Effector memory CD8-positive, alpha-beta T cell (primary cell): ENCODE data around the gene TPD52L2.

Experiments used
- ATAC-seq: fragments of 150-1000 bp; cut with Tn5 transposase; replicated peaks from 2 replicates; pipeline ENCODE4 v1.10.0; 2021; ENCODE audit warnings: mild to moderate bottlenecking, moderate library complexity
- DNase-seq, 3 experiments: peaks; one replicate each; pipeline ENCODE4 v3.0.0; 2021
- H3K27ac Mint-ChIP-seq, 2 donors: one replicate each; pipeline ENCODE4 v1.8.0; 2022; ENCODE audit warnings: mild to moderate bottlenecking in 2 of 2, mixed read lengths in 2 of 2, moderate library complexity in 2 of 2
- H3K27me3 Mint-ChIP-seq, 2 donors: one replicate each; pipeline ENCODE4 v1.8.0; 2022; ENCODE audit warnings: mixed read lengths in 2 of 2
- H3K36me3 Mint-ChIP-seq: one replicate; pipeline ENCODE4 v1.8.0; 2022; ENCODE audit warnings: mild to moderate bottlenecking, moderate library complexity, mixed read lengths; ENCODE audit not compliant: insufficient read depth
- H3K4me1 Mint-ChIP-seq, 2 donors: one replicate each; pipeline ENCODE4 v1.8.0; 2022; ENCODE audit warnings: low read depth in 2 of 2, mixed read lengths in 2 of 2
- H3K4me3 Mint-ChIP-seq, 2 donors: one replicate each; pipeline ENCODE4 v1.8.0; 2022; ENCODE audit warnings: mild to moderate bottlenecking in 2 of 2, mixed read lengths in 2 of 2, moderate library complexity in 2 of 2
- H3K9me3 Mint-ChIP-seq, 2 donors: one replicate each; pipeline ENCODE4 v1.8.0; 2022; ENCODE audit warnings: mixed read lengths in 2 of 2
- total RNA-seq, 9 experiments: gene quantifications; one replicate each; lab custom pipeline; 2026; lab: John Stamatoyannopoulos, UW

TPD52L2 gene
- total RNA-seq = 24.7 to 66.0 (median 43.4) reads per million in 9 experiments

GRCh38 chr20:63864978-63865640 is at the start of gene TPD52L2:
TSS of gene TPD52L2 (plus strand) at chr20:63865270. CDS start at chr20:63865366, 96 bp downstream.
- ATAC-seq (peak; percentile 86), DNase-seq (peak; percentile 95 to 96 (median 95))
- Mint-ChIP-seq H3K27ac (peak within 1 kb of the TSS; percentile 88 to 91), H3K27me3 (no peaks in the 10 kb centered on the region), H3K4me1 (peaks cover 21 to 28% of the 10 kb centered on the region in 2 donors), H3K9me3 (no peaks in the 10 kb centered on the region), H3K36me3 (peaks cover 41% of the 10 kb centered on the region), H3K4me3 (peak within 1 kb of the TSS; percentile 86 to 90)

GRCh38 chr20:63815615-63816253 is 49.3 kb upstream of the TPD52L2 start:
- ATAC-seq (no peak), DNase-seq (no peak)
- Mint-ChIP-seq H3K36me3 (peaks cover 3% of the 10 kb centered on the region), H3K4me1 (no peaks in the 10 kb centered on the region), H3K27me3 (peaks cover 0 to 29% of the 10 kb centered on the region in 2 donors), H3K9me3 (no peaks in the 10 kb centered on the region), H3K27ac (no peak overlapping the region), H3K4me3 (no peak overlapping the region)

GRCh38 chr20:63819224-63819921 is 45.7 kb upstream of the TPD52L2 start:
- Mint-ChIP-seq H3K27me3 (peaks cover 23 to 56% of the 10 kb centered on the region in 2 donors), H3K4me1 (no peaks in the 10 kb centered on the region), H3K4me3 (no peak overlapping the region), H3K36me3 (peaks cover 7% of the 10 kb centered on the region), H3K27ac (no peak overlapping the region), H3K9me3 (no peaks in the 10 kb centered on the region)
- DNase-seq = no peak
- ATAC-seq = no peak

GRCh38 chr20:63821811-63822210 is 43.3 kb upstream of the TPD52L2 start:
- H3K9me3 Mint-ChIP-seq = no peaks in the 10 kb centered on the region
- H3K4me3 Mint-ChIP-seq = no peak overlapping the region
- no peaks in the 10 kb centered on the region for H3K4me1 Mint-ChIP-seq
- H3K27ac Mint-ChIP-seq = no peak overlapping the region
- DNase-seq = no peak
- peaks cover 4% of the 10 kb centered on the region for H3K36me3 Mint-ChIP-seq
- no peak for ATAC-seq
- H3K27me3 Mint-ChIP-seq = peaks cover 42 to 63% of the 10 kb centered on the region in 2 donors

- H3K9me3 Mint-ChIP-seq = no peaks in the 10 kb centered on the region
- no peak overlapping the region for H3K27ac Mint-ChIP-seq
- peaks cover 45 to 66% of the 10 kb centered on the region in 2 donors for H3K27me3 Mint-ChIP-seq
- no peaks in the 10 kb centered on the region for H3K4me1 Mint-ChIP-seq
- H3K4me3 Mint-ChIP-seq = no peak overlapping the region
- no peak for DNase-seq
- ATAC-seq = no peak
- H3K36me3 Mint-ChIP-seq = peaks cover 4% of the 10 kb centered on the region
Observed at GRCh38 chr20:63822276-63822696, 42.8 kb upstream of the TPD52L2 start.

GRCh38 chr20:63823691-63824311 is 41.3 kb upstream of the TPD52L2 start:
- no peaks in the 10 kb centered on the region for H3K9me3 Mint-ChIP-seq

GRCh38 chr20:63825331-63826118 is 39.5 kb upstream of the TPD52L2 start:
- Mint-ChIP-seq H3K4me1 (peaks cover 8 to 9% of the 10 kb centered on the region in 2 donors), H3K27me3 (peaks cover 67 to 85% of the 10 kb centered on the region in 2 donors), H3K4me3 (no peak overlapping the region), H3K9me3 (no peaks in the 10 kb centered on the region), H3K27ac (no peak overlapping the region), H3K36me3 (peaks cover 7% of the 10 kb centered on the region)
- no peak for DNase-seq
- ATAC-seq = no peak

More at GRCh38 chr20:63823691-63824311, 41.3 kb upstream of the TPD52L2 start:
- Mint-ChIP-seq H3K4me3 (no peak overlapping the region), H3K27ac (no peak overlapping the region), H3K27me3 (peaks cover 52 to 68% of the 10 kb centered on the region in 2 donors), H3K36me3 (peaks cover 4% of the 10 kb centered on the region), H3K4me1 (no peaks in the 10 kb centered on the region)
- DNase-seq (no peak), ATAC-seq (no peak)

GRCh38 chr20:63826753-63827152 is 38.3 kb upstream of the TPD52L2 start:
- Mint-ChIP-seq H3K27ac (no peak overlapping the region), H3K4me3 (no peak overlapping the region), H3K27me3 (peaks cover 65 to 81% of the 10 kb centered on the region in 2 donors), H3K36me3 (peaks cover 7% of the 10 kb centered on the region), H3K9me3 (no peaks in the 10 kb centered on the region), H3K4me1 (peaks cover 8 to 9% of the 10 kb centered on the region in 2 donors)
- DNase-seq (no peak), ATAC-seq (no peak)

GRCh38 chr20:63828124-63828523 is 36.9 kb upstream of the TPD52L2 start:
- H3K36me3 Mint-ChIP-seq = peaks cover 3% of the 10 kb centered on the region
- no peak overlapping the region for H3K4me3 Mint-ChIP-seq
- H3K27ac Mint-ChIP-seq = no peak overlapping the region

GRCh38 chr20:63828545-63828944 is 36.5 kb upstream of the TPD52L2 start:
- H3K27me3 Mint-ChIP-seq = peaks cover 52 to 70% of the 10 kb centered on the region in 2 donors

More at GRCh38 chr20:63828124-63828523, 36.9 kb upstream of the TPD52L2 start:
- no peaks in the 10 kb centered on the region for H3K9me3 Mint-ChIP-seq
- H3K4me1 Mint-ChIP-seq = peaks cover 8 to 9% of the 10 kb centered on the region in 2 donors
- DNase-seq = no peak
- no peak for ATAC-seq
- H3K27me3 Mint-ChIP-seq = peaks cover 55 to 70% of the 10 kb centered on the region in 2 donors

GRCh38 chr20:63828951-63829350 is 36.1 kb upstream of the TPD52L2 start:
- DNase-seq (no peak), ATAC-seq (no peak)
- H3K36me3 Mint-ChIP-seq = peaks cover 3% of the 10 kb centered on the region
- H3K4me3 Mint-ChIP-seq = no peak overlapping the region
- H3K4me1 Mint-ChIP-seq = peaks cover 8 to 9% of the 10 kb centered on the region in 2 donors
- H3K9me3 Mint-ChIP-seq = no peaks in the 10 kb centered on the region
- no peak overlapping the region for H3K27ac Mint-ChIP-seq
- H3K27me3 Mint-ChIP-seq = peaks cover 48 to 70% of the 10 kb centered on the region in 2 donors

More at GRCh38 chr20:63828545-63828944, 36.5 kb upstream of the TPD52L2 start:
- no peak for DNase-seq
- no peak overlapping the region for H3K27ac Mint-ChIP-seq
- peaks cover 3% of the 10 kb centered on the region for H3K36me3 Mint-ChIP-seq
- peaks cover 8 to 9% of the 10 kb centered on the region in 2 donors for H3K4me1 Mint-ChIP-seq
- H3K9me3 Mint-ChIP-seq = no peaks in the 10 kb centered on the region
- H3K4me3 Mint-ChIP-seq = no peak overlapping the region
- ATAC-seq = no peak

GRCh38 chr20:63829603-63829944 is 35.5 kb upstream of the TPD52L2 start:
- Mint-ChIP-seq H3K4me1 (peaks cover 8 to 9% of the 10 kb centered on the region in 2 donors), H3K27ac (peak overlapping the region in 1 of 2 donors; percentile 65), H3K4me3 (peak overlapping the region; percentile 81 to 92), H3K27me3 (peaks cover 44 to 68% of the 10 kb centered on the region in 2 donors), H3K9me3 (no peaks in the 10 kb centered on the region), H3K36me3 (peaks cover 3% of the 10 kb centered on the region)
- DNase-seq (no peak), ATAC-seq (no peak)
